ENCODE results near the gene PP2D1. TPM values are rescaled to one million over a fixed set of nuclear protein-coding genes. Genes with fewer than 3 reads are reported as not detected.
A peak's percentile ranks its signal among the peaks of the same experiment; 100 is the strongest.

Gene PP2D1
- total and polyA plus RNA-seq, 9 of the 15 experiments (the other 6 are each of a cell fraction or from before 2014, with no cell fraction given), result 0.07 to 0.10 TPM; not detected in 7

DNA sequence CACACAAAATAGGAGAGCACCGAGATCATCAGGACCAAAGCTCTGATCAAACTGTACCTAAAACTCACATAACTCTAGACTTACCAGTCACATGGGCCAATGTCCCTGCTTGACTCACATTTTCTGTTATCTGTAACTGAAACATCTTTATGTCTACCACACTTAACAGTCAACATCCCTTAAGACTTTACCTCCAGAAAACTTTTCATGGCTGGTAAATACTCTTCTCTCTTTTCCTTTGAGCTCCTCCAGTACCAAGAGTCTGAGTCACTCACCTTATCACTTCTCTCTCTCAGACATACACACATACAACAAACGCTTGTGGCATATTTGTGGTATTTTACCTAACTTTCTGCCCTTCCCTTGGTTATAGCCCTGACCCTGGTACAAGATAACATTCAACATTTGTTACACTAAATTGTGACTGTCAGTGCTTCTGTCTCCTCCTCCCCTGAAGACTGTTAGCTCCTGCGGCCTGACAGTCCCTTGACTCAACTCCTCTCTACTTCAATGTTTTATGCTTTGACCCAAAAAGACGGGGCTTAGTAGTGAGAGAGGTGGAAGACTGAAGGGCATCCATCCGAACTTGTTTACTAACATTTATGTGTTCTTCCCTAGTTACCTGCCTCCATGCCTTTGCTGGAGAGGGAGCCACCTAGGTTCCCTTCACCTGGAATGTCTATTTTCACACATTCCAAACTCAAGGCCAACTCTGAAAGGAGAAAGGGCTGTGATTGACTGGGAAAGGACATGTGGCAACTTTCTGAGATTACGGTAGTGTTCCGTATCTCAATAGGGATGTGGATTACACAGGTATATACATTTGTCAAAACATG is 74.4 kb downstream of the PP2D1 start (continued):
- TF ChIP-seq, protein P1, sequence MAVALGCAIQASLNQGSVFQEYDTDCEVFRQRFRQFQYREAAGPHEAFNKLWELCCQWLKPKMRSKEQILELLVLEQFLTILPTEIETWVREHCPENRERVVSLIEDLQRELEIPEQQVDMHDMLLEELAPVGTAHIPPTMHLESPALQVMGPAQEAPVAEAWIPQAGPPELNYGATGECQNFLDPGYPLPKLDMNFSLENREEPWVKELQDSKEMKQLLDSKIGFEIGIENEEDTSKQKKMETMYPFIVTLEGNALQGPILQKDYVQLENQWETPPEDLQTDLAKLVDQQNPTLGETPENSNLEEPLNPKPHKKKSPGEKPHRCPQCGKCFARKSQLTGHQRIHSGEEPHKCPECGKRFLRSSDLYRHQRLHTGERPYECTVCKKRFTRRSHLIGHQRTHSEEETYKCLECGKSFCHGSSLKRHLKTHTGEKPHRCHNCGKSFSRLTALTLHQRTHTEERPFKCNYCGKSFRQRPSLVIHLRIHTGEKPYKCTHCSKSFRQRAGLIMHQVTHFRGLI (CRISPR knock-in tag; IDR thresholded peaks at IDR 0.05), result no peak
- TF ChIP-seq, protein P2, sequence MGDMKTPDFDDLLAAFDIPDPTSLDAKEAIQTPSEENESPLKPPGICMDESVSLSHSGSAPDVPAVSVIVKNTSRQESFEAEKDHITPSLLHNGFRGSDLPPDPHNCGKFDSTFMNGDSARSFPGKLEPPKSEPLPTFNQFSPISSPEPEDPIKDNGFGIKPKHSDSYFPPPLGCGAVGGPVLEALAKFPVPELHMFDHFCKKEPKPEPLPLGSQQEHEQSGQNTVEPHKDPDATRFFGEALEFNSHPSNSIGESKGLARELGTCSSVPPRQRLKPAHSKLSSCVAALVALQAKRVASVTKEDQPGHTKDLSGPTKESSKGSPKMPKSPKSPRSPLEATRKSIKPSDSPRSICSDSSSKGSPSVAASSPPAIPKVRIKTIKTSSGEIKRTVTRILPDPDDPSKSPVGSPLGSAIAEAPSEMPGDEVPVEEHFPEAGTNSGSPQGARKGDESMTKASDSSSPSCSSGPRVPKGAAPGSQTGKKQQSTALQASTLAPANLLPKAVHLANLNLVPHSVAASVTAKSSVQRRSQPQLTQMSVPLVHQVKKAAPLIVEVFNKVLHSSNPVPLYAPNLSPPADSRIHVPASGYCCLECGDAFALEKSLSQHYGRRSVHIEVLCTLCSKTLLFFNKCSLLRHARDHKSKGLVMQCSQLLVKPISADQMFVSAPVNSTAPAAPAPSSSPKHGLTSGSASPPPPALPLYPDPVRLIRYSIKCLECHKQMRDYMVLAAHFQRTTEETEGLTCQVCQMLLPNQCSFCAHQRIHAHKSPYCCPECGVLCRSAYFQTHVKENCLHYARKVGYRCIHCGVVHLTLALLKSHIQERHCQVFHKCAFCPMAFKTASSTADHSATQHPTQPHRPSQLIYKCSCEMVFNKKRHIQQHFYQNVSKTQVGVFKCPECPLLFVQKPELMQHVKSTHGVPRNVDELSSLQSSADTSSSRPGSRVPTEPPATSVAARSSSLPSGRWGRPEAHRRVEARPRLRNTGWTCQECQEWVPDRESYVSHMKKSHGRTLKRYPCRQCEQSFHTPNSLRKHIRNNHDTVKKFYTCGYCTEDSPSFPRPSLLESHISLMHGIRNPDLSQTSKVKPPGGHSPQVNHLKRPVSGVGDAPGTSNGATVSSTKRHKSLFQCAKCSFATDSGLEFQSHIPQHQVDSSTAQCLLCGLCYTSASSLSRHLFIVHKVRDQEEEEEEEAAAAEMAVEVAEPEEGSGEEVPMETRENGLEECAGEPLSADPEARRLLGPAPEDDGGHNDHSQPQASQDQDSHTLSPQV (IDR thresholded peaks at IDR 0.05), result peak; percentile 61
- TF ChIP-seq, protein P3, sequence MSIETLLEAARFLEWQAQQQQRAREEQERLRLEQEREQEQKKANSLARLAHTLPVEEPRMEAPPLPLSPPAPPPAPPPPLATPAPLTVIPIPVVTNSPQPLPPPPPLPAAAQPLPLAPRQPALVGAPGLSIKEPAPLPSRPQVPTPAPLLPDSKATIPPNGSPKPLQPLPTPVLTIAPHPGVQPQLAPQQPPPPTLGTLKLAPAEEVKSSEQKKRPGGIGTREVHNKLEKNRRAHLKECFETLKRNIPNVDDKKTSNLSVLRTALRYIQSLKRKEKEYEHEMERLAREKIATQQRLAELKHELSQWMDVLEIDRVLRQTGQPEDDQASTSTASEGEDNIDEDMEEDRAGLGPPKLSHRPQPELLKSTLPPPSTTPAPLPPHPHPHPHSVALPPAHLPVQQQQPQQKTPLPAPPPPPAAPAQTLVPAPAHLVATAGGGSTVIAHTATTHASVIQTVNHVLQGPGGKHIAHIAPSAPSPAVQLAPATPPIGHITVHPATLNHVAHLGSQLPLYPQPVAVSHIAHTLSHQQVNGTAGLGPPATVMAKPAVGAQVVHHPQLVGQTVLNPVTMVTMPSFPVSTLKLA (conservative IDR thresholded peaks at IDR 0.05), result peak; percentile 1 to 49; a peak in 1 of 4 replicates
- no peak for TF ChIP-seq IFI16 (CRISPR knock-in tag; IDR thresholded peaks at IDR 0.05)
- TF ChIP-seq OTX1 (CRISPR knock-in tag; IDR thresholded peaks at IDR 0.05), result 0 out of 2 replicates have a peak, but pooled peaks have one; percentile 22
- TF ChIP-seq SP2 (IDR thresholded peaks at IDR 0.05; ENCODE audit: extremely low read depth, low read depth, low read length, poor library complexity, severe bottlenecking), result no peak
- TF ChIP-seq CHD1 (IDR thresholded peaks at IDR 0.05; ENCODE audit: low read length), result no peak
- TF ChIP-seq ZNF785 (CRISPR knock-in tag; IDR thresholded peaks at IDR 0.05), result no peak
- no peak for TF ChIP-seq PRPF4 (IDR thresholded peaks at IDR 0.05; ENCODE audit: insufficient read depth, low read depth, low read length, poor library complexity, severe bottlenecking)
- TF ChIP-seq CAMTA2 (CRISPR knock-in tag; conservative IDR thresholded peaks at IDR 0.05), result no peak
- TF ChIP-seq ZNF384 (IDR thresholded peaks at IDR 0.05; ENCODE audit: low read depth, low read length), result no peak
- no peak for TF ChIP-seq HSF4 (CRISPR knock-in tag; IDR thresholded peaks at IDR 0.05; ENCODE audit: borderline replicate concordance)
- peak; percentile 57; the same call in 1 of the 2 replicates for TF ChIP-seq ELF4 (CRISPR knock-in tag; IDR thresholded peaks at IDR 0.05)
- no peak for TF ChIP-seq JUNB (CRISPR knock-in tag; conservative IDR thresholded peaks at IDR 0.05)
- TF ChIP-seq MCM7 (IDR thresholded peaks at IDR 0.05), result no peak
- TF ChIP-seq ILK (tag; IDR thresholded peaks at IDR 0.05; ENCODE audit: borderline replicate concordance, low read depth), result no peak
- TF ChIP-seq RBM22 (IDR thresholded peaks at IDR 0.05; ENCODE audit: low read depth, low read length, poor library complexity, severe bottlenecking), result no peak

Data from K562 (cell line).